Activated T-cell treated with anti-CD3 and anti-CD28 coated beads, Interleukin-2, amount 50 U/mL, for 24 hours (primary cell): ENCODE results near the gene EPHB1.

Experiments used
- DNase-seq: peaks from one replicate; pipeline ENCODE4 v3.0.0-alpha.2; 2020
- H3K27ac Mint-ChIP-seq: 2 replicates; pipeline ENCODE4 v1.8.0; 2020; ENCODE audit warnings: mild to moderate bottlenecking, mixed read lengths
- H3K27me3 Mint-ChIP-seq: 2 replicates; pipeline ENCODE4 v1.8.0; 2020; ENCODE audit warnings: mixed read lengths
- H3K36me3 Mint-ChIP-seq: 2 replicates; pipeline ENCODE4 v1.8.0; 2020; ENCODE audit warnings: low read depth, mixed read lengths
- H3K4me1 Mint-ChIP-seq: 2 replicates; pipeline ENCODE4 v1.8.0; 2020; ENCODE audit warnings: low read depth, mixed read lengths
- H3K4me3 Mint-ChIP-seq: 2 replicates; pipeline ENCODE4 v1.8.0; 2020; ENCODE audit warnings: mild to moderate bottlenecking, moderate library complexity, mixed read lengths
- H3K9me3 Mint-ChIP-seq: 2 replicates; pipeline ENCODE4 v1.8.0; 2020; ENCODE audit warnings: mixed read lengths

Gene EPHB1

DNA sequence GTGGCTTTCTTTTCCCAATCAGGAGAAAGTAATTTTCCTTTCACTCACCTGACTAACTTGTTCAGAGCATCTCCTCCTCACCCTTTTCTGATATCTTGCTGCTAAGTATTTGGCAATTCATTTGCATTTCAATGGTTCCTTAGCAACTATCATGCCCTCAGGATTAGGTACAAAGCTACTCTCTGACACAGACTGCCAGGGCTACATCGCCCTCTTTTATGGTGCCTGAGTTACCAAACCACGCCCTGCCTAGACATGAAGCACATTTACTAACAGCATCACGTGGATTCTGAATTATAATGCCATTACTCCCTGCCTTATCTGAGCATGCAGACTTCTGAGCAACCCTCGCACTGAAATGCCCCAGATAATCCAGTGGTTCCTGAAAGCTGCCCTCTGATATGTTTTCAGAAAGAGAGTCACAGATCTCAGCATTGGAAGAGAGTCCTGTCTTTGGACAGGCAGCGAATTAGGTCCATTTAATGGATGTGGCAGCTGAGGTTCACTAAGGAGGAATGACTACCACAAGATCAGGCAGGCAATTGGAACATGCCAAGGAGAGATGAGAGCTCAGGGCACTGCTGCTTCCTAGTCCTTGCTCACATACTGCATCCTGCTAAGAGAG, 14.5 kb downstream of the EPHB1 start:
- Mint-ChIP-seq H3K4me1 (peaks cover 6% of the 10 kb centered on the region), H3K4me3 (no peak overlapping the region), H3K36me3 (no peaks in the 10 kb centered on the region), H3K27ac (no peak overlapping the region), H3K9me3 (no peaks in the 10 kb centered on the region), H3K27me3 (peaks cover 7% of the 10 kb centered on the region)
- no peak for DNase-seq

DNA sequence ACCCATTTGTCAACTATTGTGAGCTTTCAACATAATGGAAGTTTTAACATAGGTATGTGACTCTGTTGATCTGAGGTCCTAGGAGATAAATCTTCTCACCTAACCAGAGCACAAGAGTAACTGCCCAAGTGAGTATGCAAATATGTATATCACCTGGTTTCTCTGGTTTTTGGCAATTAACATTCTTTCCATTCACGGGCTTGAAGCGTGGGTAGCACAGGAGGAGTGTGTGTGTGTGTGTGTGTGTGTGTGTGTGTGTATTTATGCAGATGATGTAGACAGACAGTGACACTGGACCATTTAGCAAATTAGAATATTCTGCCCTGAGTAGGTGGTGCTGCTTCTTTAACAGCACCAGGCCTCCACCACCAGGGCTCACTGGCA, 15.0 kb downstream of the EPHB1 start:
- Mint-ChIP-seq H3K36me3 (no peaks in the 10 kb centered on the region), H3K4me1 (peaks cover 6% of the 10 kb centered on the region), H3K27ac (no peak overlapping the region), H3K9me3 (no peaks in the 10 kb centered on the region), H3K4me3 (no peak overlapping the region), H3K27me3 (peaks cover 7% of the 10 kb centered on the region)
- DNase-seq, result no peak

DNA sequence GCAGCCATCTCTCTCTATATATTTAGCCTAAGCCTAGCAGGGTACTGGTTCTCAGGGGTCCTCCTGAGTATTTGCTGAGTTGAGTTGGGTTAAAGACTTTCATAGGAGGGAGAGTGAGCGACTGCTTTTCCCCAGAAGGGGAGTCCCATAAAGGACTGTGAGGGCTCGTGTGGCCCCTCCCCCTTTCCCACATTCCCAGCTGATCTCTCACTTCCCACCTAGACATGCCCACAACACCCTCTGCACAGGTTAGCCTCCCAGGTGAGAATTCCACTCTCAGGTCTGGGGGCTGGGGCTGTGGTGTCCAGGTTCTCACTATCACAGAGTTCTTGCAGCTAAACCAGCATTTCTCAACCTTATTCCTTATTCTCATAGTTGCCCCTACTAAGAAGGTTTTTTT, 15.8 kb downstream of the EPHB1 start:
- no peak for DNase-seq
- Mint-ChIP-seq H3K36me3 (no peaks in the 10 kb centered on the region), H3K27ac (no peak overlapping the region), H3K27me3 (peaks cover 4% of the 10 kb centered on the region), H3K9me3 (no peaks in the 10 kb centered on the region), H3K4me1 (peaks cover 3% of the 10 kb centered on the region), H3K4me3 (no peak overlapping the region)

DNA sequence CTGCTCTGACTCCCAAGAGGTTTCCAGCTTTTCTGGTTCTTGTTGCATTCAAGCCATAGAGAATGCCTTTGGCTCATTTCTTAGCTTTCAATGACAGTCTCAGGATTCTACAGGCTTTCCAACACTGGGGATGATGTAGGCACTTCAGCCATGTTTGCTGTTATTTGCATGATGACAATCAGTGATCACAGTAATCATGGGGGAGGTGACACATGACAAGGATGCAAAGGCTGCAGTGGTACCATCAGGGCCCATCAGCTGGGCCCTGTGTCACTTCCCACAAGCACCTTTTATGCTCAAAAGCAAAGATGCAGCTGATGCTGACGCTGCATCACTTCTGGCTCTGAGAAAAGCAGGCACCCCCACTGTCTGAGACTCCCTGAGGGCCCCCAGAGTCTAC, 18.6 kb downstream of the EPHB1 start:
- no peak for DNase-seq
- Mint-ChIP-seq H3K27ac (no peak overlapping the region), H3K36me3 (no peaks in the 10 kb centered on the region), H3K4me1 (peaks cover 3% of the 10 kb centered on the region), H3K27me3 (peaks cover 4% of the 10 kb centered on the region), H3K9me3 (no peaks in the 10 kb centered on the region), H3K4me3 (no peak overlapping the region)

DNA sequence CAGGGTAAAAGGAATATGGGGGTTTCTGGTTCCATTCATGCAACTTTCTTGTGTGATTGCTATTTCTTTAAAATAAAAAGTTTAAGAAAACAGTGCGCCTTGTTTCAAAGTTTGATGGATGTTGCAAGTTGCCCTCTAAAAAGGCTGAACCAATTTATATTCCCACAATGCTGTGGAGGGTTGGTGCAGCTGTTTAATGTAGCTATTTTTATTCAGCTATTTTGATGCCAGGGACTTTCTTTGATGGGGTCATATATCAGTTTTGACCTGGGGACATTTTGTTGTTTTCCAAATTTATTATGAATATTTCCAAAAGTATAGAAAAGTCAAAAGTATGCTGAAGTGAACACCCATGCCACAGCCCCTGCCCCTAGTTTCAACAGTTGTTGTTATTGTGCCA, 20.5 kb downstream of the EPHB1 start:
- Mint-ChIP-seq H3K27ac (no peak overlapping the region), H3K9me3 (no peaks in the 10 kb centered on the region), H3K27me3 (peaks cover 8% of the 10 kb centered on the region), H3K4me3 (no peak overlapping the region), H3K4me1 (no peaks in the 10 kb centered on the region), H3K36me3 (no peaks in the 10 kb centered on the region)
- DNase-seq, result no peak

DNA sequence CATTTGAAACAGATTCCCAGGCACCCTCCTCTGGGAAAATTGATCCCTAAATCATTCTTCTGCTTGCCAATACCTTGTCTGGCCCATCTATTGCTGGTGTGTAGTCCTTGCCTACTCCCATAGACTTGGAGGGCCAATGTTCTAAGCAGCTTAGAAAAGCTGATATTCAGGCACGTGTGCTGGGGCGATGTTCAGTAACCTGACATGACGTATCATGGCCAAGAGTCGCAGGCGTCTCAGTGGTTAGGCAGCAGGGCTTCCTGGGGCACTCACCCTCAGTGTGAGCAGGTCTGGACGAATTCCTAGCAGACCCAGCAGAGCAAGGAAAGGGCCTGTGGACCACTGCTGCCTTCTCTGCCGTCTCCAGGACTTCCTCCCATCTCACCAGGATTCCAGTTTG, 21.6 kb downstream of the EPHB1 start:
- Mint-ChIP-seq H3K36me3 (no peaks in the 10 kb centered on the region), H3K4me1 (no peaks in the 10 kb centered on the region), H3K9me3 (no peaks in the 10 kb centered on the region), H3K27ac (no peak overlapping the region), H3K4me3 (no peak overlapping the region), H3K27me3 (peaks cover 8% of the 10 kb centered on the region)
- no peak for DNase-seq

DNA sequence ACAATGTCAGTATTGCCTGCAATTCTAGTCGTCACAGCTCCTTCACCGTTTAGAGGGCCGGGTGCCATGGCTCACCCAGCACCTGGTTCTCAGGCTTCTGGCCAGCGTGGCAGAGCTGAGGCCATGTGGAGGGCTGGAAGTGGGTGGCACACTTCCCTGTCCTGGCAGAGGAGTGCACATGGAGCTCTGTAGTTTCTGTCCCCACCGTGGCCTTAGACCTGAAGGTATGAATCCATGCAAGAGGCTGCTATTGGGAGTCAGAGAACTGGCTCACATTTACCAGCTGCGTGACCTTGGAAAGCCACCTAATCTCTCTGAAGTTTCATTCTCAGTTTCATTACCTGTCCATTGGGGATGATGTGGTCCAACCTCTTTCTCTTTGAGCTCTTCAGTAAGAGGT, 22.2 kb downstream of the EPHB1 start:
- Mint-ChIP-seq H3K27ac (no peak overlapping the region), H3K4me3 (no peak overlapping the region), H3K27me3 (peaks cover 8% of the 10 kb centered on the region), H3K4me1 (no peaks in the 10 kb centered on the region), H3K9me3 (no peaks in the 10 kb centered on the region), H3K36me3 (no peaks in the 10 kb centered on the region)
- no peak for DNase-seq

DNA sequence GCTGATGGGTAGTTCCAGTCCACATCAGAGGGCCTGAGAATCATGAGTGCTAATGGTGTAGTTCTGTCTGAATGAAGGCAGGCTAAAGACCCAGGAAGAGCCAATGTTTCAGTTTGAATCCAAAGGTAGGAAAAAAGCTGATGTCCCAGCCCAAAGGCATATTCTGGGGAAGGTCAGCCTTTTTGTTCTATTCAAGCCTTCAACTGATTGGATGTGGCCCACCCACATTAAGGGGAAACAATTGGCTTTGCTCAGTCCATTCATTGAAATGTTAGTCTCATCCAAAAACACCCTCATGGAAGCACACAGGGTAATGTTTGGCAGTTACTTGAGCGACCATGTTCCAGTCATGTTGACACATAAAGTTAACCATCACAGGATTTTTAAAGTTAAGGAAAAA, 25.9 kb downstream of the EPHB1 start:
- no peaks in the 10 kb centered on the region for H3K36me3 Mint-ChIP-seq
- H3K27ac Mint-ChIP-seq, result no peak overlapping the region
- no peaks in the 10 kb centered on the region for H3K9me3 Mint-ChIP-seq
- H3K27me3 Mint-ChIP-seq, result peaks cover 8% of the 10 kb centered on the region
- DNase-seq, result no peak
- no peaks in the 10 kb centered on the region for H3K4me1 Mint-ChIP-seq
- no peak overlapping the region for H3K4me3 Mint-ChIP-seq

DNA sequence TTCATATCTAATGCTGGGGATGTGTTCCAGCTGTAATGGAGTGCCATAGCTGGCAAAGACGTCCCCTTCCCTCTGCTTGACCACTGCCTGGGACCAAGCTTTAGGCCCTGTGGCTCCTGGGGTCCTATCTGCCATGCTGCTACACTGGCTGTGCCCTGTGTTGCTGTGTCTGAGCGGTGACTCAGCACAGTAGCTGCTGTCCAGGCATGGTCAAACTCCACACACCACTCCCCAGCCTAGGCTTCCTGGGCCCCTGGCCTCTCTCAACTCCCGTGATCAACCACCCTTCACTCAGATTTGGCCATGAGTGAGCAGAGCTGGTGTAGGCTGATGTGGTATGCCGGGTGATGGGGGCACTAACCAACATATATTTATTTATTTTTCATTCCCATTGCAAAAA, 27.0 kb downstream of the EPHB1 start:
- Mint-ChIP-seq H3K4me3 (no peak overlapping the region), H3K4me1 (no peaks in the 10 kb centered on the region), H3K9me3 (no peaks in the 10 kb centered on the region), H3K36me3 (no peaks in the 10 kb centered on the region), H3K27me3 (peaks cover 4% of the 10 kb centered on the region), H3K27ac (no peak overlapping the region)
- no peak for DNase-seq

DNA sequence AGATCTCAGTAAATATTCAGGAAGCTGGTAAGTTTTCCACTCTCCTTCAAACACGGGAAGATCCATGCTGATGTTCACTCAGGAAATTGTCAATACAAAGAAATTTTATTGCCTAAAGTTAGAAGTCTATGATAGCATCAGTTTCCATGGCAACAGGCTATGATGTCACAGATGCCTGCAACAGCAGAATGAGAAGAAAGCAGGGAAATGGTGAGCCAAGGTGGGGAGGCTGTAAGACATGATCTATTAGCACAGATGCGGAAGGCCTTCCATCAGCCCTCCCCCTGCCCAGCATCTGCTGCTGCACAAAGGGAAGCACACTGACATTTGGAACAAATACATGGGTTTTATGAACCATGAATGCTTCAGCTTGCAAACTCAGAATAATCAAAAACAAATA, 28.6 kb downstream of the EPHB1 start:
- Mint-ChIP-seq H3K4me1 (no peaks in the 10 kb centered on the region), H3K27ac (no peak overlapping the region), H3K27me3 (peaks cover 7% of the 10 kb centered on the region), H3K36me3 (no peaks in the 10 kb centered on the region), H3K9me3 (no peaks in the 10 kb centered on the region), H3K4me3 (no peak overlapping the region)
- DNase-seq, result no peak

DNA sequence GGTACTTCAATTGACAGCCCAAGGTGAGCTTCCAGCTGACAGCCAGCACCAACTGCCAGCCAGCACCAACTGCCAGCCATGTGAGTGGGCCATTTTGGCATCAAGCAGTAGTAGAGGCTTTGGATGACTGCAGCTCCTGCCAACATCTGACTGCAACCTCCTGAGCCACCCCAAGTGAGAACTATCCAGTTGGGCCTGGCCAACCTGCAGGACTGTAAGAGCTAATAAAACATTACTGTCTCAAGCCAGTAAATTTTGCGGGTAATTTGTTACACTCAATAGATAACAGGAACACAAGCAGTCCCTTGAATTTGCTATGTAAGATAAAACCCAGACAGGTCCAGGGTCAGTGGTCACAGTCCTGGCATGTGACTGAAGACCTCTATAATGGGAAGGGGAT, 29.7 kb downstream of the EPHB1 start:
- no peak overlapping the region for H3K4me3 Mint-ChIP-seq
- no peaks in the 10 kb centered on the region for H3K4me1 Mint-ChIP-seq
- H3K27me3 Mint-ChIP-seq, result peaks cover 4% of the 10 kb centered on the region
- DNase-seq, result no peak
- no peaks in the 10 kb centered on the region for H3K36me3 Mint-ChIP-seq
- no peak overlapping the region for H3K27ac Mint-ChIP-seq
- H3K9me3 Mint-ChIP-seq, result no peaks in the 10 kb centered on the region

DNA sequence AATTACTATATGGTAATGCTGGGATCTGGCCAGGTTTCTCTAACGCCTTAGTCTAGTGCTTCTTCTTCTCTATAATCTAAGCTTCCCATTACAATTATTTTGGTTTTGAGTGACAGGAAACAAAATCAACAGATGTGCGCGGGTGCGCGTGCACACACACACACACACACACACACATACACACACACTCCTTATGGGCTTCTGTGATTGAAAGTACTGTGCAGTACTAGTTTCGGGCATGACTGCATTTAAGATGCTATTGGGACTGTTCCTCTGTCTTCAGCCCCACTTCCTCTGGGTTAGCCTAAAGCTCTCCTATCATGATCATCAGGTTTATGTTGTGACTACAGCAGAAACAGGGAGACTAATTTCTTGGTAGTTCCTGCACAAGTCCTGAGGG, 32.2 kb downstream of the EPHB1 start:
- no peaks in the 10 kb centered on the region for H3K36me3 Mint-ChIP-seq
- H3K4me3 Mint-ChIP-seq, result no peak overlapping the region
- no peaks in the 10 kb centered on the region for H3K9me3 Mint-ChIP-seq
- no peak overlapping the region for H3K27ac Mint-ChIP-seq
- H3K4me1 Mint-ChIP-seq, result no peaks in the 10 kb centered on the region
- DNase-seq, result no peak
- H3K27me3 Mint-ChIP-seq, result peaks cover 4% of the 10 kb centered on the region

DNA sequence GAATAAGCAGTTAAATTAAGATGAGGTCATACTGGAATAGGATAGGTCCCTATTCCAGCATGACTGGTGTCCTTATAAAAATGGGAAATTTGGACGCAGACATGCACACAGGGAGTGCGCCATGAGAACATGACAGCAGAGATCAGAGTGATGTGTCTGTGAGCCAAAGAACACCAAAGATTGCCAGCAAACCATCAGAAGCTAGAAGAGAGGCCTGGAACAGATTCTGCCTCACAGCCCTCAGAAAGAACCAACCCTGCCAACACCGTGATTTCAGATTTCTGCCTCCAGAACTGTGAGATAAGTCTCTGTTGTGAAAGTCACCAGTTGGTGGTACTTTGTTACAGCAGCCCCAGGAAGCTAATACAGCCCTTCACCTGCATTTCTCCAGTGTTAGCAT, 34.7 kb downstream of the EPHB1 start:
- no peaks in the 10 kb centered on the region for H3K36me3 Mint-ChIP-seq
- no peaks in the 10 kb centered on the region for H3K4me1 Mint-ChIP-seq
- no peak overlapping the region for H3K4me3 Mint-ChIP-seq
- DNase-seq, result no peak
- peaks cover 8% of the 10 kb centered on the region for H3K27me3 Mint-ChIP-seq
- H3K9me3 Mint-ChIP-seq, result no peaks in the 10 kb centered on the region
- H3K27ac Mint-ChIP-seq, result no peak overlapping the region

DNA sequence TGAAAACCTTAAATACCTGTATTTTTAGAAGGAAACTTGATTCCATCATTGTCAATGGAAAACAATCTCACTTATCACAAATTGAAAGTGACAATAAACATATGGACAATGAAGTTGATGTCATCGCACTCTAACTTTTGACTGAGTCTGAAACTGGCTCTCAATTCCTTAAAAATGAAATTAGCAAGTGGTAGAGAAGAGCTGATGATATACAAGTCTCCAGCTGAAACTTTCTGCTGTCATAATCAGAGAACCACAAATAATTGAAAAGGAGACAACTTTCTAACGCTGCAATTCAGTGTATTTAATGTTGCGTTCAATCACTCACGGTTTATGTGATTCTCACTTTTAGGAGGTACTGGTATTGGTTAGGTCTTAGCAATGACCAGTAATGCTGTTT, 37.5 kb downstream of the EPHB1 start:
- H3K4me1 Mint-ChIP-seq, result no peaks in the 10 kb centered on the region
- H3K4me3 Mint-ChIP-seq, result no peak overlapping the region
- no peaks in the 10 kb centered on the region for H3K36me3 Mint-ChIP-seq
- H3K9me3 Mint-ChIP-seq, result no peaks in the 10 kb centered on the region
- no peak for DNase-seq
- no peak overlapping the region for H3K27ac Mint-ChIP-seq
- peaks cover 8% of the 10 kb centered on the region for H3K27me3 Mint-ChIP-seq

DNA sequence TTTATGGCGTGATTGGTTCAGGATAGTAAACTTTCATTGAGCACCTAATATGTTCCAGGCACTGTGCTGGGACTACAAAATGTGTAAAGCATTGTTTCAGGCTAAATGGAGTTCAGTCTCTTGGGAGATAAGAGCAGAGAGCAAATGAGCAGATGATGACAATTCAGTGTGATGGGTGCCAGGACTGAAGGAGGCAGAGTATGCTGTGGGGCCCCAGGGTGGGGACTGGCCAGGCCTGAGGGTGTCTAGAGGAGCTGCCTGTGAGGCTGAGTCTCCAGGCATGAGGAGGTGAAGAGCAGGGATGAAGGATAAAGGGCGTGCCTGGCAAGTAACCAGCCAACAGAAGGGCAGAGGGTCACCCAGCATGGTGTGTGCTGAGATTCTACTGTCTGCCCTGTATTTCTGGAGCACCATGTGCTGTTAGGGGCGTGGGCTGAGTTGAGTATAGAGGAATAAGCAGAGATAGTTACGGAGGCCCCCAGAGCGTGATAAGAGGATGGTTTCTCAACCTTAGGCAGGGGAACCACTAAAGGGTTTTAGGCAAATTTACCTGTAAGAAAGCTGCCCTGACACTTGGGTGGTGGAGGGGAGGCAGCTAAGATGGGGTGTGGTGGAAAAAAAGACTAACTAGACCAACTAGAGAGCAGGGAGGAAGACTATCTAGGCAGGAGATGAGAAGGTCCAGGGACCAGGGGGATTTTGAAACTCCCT, 38.5 kb downstream of the EPHB1 start:
- H3K36me3 Mint-ChIP-seq, result no peaks in the 10 kb centered on the region
- DNase-seq, result no peak
- H3K27me3 Mint-ChIP-seq, result peaks cover 3% of the 10 kb centered on the region
- H3K4me1 Mint-ChIP-seq, result no peaks in the 10 kb centered on the region
- H3K9me3 Mint-ChIP-seq, result no peaks in the 10 kb centered on the region
- H3K4me3 Mint-ChIP-seq, result no peak overlapping the region
- no peak overlapping the region for H3K27ac Mint-ChIP-seq

DNA sequence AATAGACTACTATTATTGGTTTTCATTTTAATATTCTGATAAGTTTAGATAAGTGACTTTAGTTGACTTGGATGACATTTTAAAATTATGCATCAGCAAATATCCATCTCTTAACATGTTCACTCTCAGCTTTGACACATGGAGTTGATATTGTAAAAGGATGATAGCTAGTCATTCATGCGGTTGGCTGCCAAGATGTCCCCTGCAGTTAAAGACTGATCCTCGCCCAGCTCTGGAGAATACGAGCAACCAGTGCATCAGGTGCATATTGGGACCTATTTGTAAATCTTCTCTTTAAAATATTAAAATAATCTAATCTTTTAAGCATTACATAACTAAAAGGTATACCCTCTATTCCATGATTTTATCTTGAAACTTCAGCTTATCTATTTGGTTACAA, 41.9 kb downstream of the EPHB1 start:
- H3K27me3 Mint-ChIP-seq, result peaks cover 3% of the 10 kb centered on the region
- H3K4me3 Mint-ChIP-seq, result no peak overlapping the region
- DNase-seq, result no peak
- no peak overlapping the region for H3K27ac Mint-ChIP-seq
- H3K9me3 Mint-ChIP-seq, result peaks cover 3% of the 10 kb centered on the region
- no peaks in the 10 kb centered on the region for H3K36me3 Mint-ChIP-seq
- no peaks in the 10 kb centered on the region for H3K4me1 Mint-ChIP-seq
